Fibroblast of lung (primary cell): ENCODE measurements around the gene EPHB6.

ENCODE experiments used
- CTCF ChIP-seq, 2 donors: IDR thresholded peaks in 1 of 2; conservative IDR thresholded peaks in 1 of 2; 1 replicate in 1 of 2; 2 replicates in 1 of 2; pipeline ENCODE4 v1.5.1; 2011 to 2012; ENCODE audit warnings: low read length in 2 of 2, control low read depth in 1 of 2, inconsistent platforms in 1 of 2, low read depth in 1 of 2, mild to moderate bottlenecking in 1 of 2
- EZH2 ChIP-seq: IDR thresholded peaks from 2 replicates; pipeline ENCODE4 v1.5.1; 2012; ENCODE audit warnings: low read length, control low read depth, mild to moderate bottlenecking; ENCODE audit errors: missing control alignments

- TF ChIP-seq CTCF (conservative IDR thresholded peaks at IDR 0.05 in 1 of 2, IDR thresholded peaks at IDR 0.05 in 1 of 2; ENCODE audit: low read depth in 1 of 2, low read length in 2 of 2) (peak in 1 of 2 donors; percentile 16), EZH2 (no peak)
These were observed 353 bp downstream of the EPHB6 start for GRCh38 chr7:142855114-142855743.
